NCI-H1092 (cell line): ENCODE data around the gene ELMO1.

Experiments used
- DNase-seq: peaks from one replicate; lab custom pipeline; 2025; lab: John Stamatoyannopoulos, UW

Gene ELMO1

GRCh38 chr7:36944838-36945237 lies 503.8 kb downstream of the ELMO1 start:
- DNase-seq: no peak

- no peak for DNase-seq
Observed at GRCh38 chr7:36943591-36944435, 504.9 kb downstream of the ELMO1 start.

- DNase-seq: no peak
Observed at GRCh38 chr7:36942955-36943354, 505.7 kb downstream of the ELMO1 start.

- no peak for DNase-seq
Observed at GRCh38 chr7:36942541-36942940, 506.1 kb downstream of the ELMO1 start.

- DNase-seq: no peak
Observed at GRCh38 chr7:36942025-36942424, 506.6 kb downstream of the ELMO1 start.

GRCh38 chr7:36941359-36941758 lies 507.3 kb downstream of the ELMO1 start:
- no peak for DNase-seq

DNA sequence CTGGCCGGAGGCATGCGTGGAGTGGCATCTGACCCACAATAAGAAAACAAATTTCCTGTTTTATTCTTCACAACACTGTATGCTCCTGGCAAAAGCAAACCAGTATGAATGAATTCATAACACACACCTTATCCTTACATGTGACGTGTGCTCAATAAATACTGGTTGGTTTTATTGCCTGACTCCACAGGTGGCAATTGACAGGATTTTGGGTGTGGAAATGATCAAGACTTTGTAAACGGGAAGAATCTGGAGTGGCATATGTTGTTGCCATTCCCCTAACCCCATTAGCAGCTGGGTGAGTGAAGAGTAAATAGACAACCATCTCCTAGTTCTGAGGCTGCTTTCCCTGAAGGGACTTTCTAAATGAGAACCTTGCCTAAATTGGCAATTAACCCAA lies 508.8 kb downstream of the ELMO1 start:
- peak; percentile 20 for DNase-seq

GRCh38 chr7:36937754-36938563 lies 510.7 kb downstream of the ELMO1 start:
- no peak for DNase-seq

DNA sequence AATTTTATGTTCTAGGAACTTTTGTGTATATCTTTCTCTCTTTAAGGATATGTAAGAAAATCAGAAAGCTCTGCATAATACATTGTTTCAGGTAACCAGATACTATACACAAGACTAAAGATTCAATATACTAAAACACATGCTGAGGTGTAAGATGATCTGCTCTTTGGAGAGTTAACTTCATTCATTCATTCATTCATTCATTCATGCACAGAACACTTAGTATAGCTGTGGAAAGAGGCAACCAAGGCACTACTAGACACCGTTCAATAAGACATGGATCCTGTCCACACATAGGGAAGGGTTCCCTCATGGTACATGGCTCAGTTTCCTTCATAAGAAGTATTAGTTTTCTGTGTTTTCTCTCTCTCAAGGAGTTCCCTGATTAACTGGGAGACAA lies 516.8 kb downstream of the ELMO1 start:
- DNase-seq: no peak

GRCh38 chr7:36929791-36930190 lies 518.9 kb downstream of the ELMO1 start:
- no peak for DNase-seq

DNA sequence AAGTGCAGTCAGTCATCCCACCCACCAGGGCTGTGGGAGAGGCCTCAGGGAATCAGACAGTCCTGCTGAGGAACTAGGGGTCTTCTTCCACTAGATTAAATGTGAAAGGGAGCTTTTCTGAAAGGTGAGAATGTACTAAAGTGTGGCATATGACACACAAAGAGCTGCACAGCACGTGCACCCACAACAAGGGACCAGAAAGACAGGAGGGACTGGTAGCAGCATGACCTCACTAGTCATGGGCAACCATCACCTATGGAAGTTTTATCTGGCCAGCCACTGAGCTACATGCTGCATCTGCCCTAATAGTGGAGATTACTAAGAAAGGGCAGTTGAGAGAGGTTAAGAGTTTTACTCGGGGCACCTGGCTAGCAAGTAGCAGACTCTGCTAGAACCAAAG lies 519.9 kb downstream of the ELMO1 start:
- DNase-seq: no peak

- no peak for DNase-seq
Observed at GRCh38 chr7:36928311-36928710, 520.4 kb downstream of the ELMO1 start.

DNA sequence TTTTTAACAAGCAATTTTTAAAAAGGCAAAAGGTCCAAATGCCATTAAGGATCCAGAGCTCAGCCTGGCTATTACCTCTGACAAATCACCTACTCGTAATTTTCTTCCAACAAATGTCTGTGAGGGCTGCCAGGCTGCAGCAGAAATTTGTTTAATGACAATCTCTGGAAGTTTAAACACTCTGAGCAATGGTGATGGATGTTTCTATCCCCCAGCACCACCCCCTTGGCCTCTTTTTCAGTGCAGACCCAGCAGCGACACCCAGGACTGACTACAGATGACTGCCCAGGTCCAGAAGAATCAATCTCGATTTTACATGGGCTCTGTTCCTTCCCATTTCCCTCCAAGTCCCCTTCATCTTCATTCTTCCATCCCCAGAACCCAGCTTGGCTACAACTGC lies 523.0 kb downstream of the ELMO1 start:
- DNase-seq: no peak

GRCh38 chr7:36925207-36925606 lies 523.5 kb downstream of the ELMO1 start:
- DNase-seq: no peak

GRCh38 chr7:36923943-36924436 lies 524.7 kb downstream of the ELMO1 start:
- DNase-seq: no peak

- DNase-seq: no peak
Observed at GRCh38 chr7:36923185-36923584, 525.5 kb downstream of the ELMO1 start.

- no peak for DNase-seq
Observed at GRCh38 chr7:36920433-36920832, 528.2 kb downstream of the ELMO1 start.

GRCh38 chr7:36919738-36920137 lies 528.9 kb downstream of the ELMO1 start:
- DNase-seq: no peak

DNA sequence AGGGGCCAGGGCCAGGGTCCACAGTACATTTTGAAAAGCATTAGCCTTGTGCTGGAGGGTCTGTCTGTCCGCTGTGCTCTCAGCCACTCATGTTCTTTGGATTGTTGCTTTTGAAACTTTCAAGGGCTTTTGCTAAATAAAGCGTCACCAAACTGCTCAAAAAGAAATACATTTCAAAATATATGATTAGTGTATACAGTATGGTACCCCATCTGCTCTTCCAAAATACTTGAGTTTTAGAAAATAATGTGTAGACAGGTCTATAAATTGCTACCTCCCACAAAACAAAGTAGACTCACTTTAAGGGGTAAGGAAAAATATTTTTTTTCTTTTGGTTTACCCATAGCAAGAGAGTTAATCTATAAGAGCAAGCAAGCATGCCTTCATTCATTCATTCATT lies 530.1 kb downstream of the ELMO1 start:
- DNase-seq: no peak

GRCh38 chr7:36916619-36917018 lies 532.0 kb downstream of the ELMO1 start:
- DNase-seq: no peak

DNA sequence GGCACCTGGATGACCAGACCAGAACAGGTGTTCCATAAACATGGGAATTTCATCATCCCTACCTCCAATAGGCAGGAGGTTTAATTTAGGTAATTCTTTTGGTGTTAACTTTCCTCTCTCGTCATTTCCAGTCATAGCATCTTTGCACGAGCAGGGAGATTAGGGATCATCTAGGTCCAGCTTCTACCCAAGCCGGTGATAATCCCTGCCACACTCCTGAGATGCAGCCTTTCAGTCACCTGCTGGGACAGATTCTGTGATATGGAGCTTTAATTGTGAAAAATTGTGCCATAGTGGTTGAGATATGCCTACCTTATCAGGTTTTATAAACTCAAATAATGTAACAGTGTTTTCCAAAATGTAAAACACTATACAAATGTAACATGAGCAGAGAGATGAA lies 532.5 kb downstream of the ELMO1 start:
- DNase-seq: no peak

GRCh38 chr7:36911788-36912187 lies 536.9 kb downstream of the ELMO1 start:
- DNase-seq: no peak

- DNase-seq: no peak
Observed at GRCh38 chr7:36910859-36911258, 537.8 kb downstream of the ELMO1 start.
